Thyroid gland (tissue), 4 donors: ENCODE results near the gene LYZL2.
"Not testable (repeated sequence)": the region's sequence is repeated elsewhere in the genome, so short reads cannot be mapped to it uniquely, and the experiment has no call there.

Experiments
- POLR2A ChIP-seq, 2 donors: fragments of 450-650 bp; IDR thresholded peaks; one replicate each; pipeline ENCODE4 v1.6.1; 2017; ENCODE audit warnings: antibody characterized with exemption in 2 of 2, mild to moderate bottlenecking in 2 of 2, moderate library complexity in 1 of 2
- TF ChIP-seq, protein P1 (sequence below), 6 experiments: fragments of 200-600 bp in 3 of 6; fragments of 450-650 bp in 3 of 6; sonication (generic) in 3 of 6; IDR thresholded peaks; one replicate each; pipeline ENCODE4 v1.5.1; 2016 to 2019; ENCODE audit warnings: antibody characterized with exemption in 6 of 6, mild to moderate bottlenecking in 2 of 6, inconsistent platforms in 1 of 6, moderate library complexity in 1 of 6

DNA sequence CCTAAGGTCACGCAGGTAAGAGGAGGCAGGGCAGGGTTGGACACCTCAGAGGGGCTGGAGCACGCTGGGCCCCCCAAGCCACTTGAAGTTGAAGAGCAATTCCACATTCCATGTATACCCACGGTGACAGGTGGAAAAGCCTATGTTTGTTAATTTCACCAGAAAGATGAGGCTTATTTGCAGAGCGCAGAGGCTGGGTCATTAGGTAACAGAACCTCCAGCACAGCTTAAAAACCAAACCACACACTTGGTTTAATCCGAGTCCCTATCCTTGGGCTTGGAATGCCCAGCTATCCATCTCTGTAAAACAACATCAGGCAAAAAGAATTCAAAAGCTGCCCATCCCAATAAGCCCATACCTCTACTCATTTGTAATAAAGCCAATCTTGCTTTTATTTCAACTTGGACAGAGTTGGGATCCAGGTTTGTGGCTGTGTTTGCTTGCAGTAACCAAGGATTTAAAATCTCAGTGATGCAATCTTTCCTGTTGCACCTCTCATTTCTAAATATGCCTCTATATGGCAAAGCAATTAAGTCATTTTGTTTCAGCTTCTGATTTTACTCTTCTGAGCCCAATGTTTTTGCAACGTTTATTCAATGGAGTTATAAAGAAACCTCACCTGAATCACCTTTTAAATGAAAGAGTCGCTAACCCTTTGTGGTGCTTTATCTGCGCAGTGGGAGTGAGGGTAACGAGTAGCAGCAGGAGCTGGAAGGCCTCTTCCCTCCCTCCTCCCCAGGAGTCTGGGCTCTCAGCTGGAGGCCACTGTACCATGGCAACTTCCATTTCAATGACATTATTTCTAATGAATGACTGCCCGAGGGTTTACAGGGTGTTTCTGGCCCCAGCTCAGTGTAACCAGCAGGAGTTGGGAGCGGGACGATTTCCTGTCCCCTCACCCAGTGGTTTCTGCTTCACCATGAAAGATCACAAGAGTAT lies 32.8 kb downstream of the LYZL2 start:
- TF ChIP-seq, protein P1, sequence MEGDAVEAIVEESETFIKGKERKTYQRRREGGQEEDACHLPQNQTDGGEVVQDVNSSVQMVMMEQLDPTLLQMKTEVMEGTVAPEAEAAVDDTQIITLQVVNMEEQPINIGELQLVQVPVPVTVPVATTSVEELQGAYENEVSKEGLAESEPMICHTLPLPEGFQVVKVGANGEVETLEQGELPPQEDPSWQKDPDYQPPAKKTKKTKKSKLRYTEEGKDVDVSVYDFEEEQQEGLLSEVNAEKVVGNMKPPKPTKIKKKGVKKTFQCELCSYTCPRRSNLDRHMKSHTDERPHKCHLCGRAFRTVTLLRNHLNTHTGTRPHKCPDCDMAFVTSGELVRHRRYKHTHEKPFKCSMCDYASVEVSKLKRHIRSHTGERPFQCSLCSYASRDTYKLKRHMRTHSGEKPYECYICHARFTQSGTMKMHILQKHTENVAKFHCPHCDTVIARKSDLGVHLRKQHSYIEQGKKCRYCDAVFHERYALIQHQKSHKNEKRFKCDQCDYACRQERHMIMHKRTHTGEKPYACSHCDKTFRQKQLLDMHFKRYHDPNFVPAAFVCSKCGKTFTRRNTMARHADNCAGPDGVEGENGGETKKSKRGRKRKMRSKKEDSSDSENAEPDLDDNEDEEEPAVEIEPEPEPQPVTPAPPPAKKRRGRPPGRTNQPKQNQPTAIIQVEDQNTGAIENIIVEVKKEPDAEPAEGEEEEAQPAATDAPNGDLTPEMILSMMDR (IDR thresholded peaks at IDR 0.05) = not testable (repeated sequence)
- TF ChIP-seq POLR2A (IDR thresholded peaks at IDR 0.05) = not testable (repeated sequence)
